ENCODE measurements around the gene CACNG7. TPM values are rescaled to one million over a fixed set of nuclear protein-coding genes. Genes with fewer than 3 reads are reported as not detected.

Gene CACNG7
- total RNA-seq, 4 donors from 2014 or later: not detected

GRCh38 chr19:53917356-53917755 is 8.3 kb downstream of the CACNG7 start:
- H3K4me1 ChIP-seq: no peaks in the 10 kb centered on the region
- no peak overlapping the region for H3K27ac ChIP-seq
- H3K9me3 ChIP-seq: no peaks in the 10 kb centered on the region
- no peaks in the 10 kb centered on the region for H3K27me3 ChIP-seq
- H3K36me3 ChIP-seq: no peaks in the 10 kb centered on the region
- DNase-seq: no peak
- TF ChIP-seq CTCF (IDR thresholded peaks at IDR 0.05): no peak
- TF ChIP-seq POLR2A (IDR thresholded peaks at IDR 0.05): no peak
- no peak overlapping the region for H3K4me3 ChIP-seq

GRCh38 chr19:53927739-53928138 is 18.7 kb downstream of the CACNG7 start:
- no peaks in the 10 kb centered on the region for H3K36me3 ChIP-seq
- no peak overlapping the region for H3K4me3 ChIP-seq
- no peaks in the 10 kb centered on the region for H3K9me3 ChIP-seq
- no peaks in the 10 kb centered on the region for H3K4me1 ChIP-seq
- no peaks in the 10 kb centered on the region for H3K27me3 ChIP-seq
- no peak for DNase-seq
- TF ChIP-seq CTCF (IDR thresholded peaks at IDR 0.05) (no peak), POLR2A (IDR thresholded peaks at IDR 0.05) (no peak)
- H3K27ac ChIP-seq: no peak overlapping the region

- no peak overlapping the region for H3K4me3 ChIP-seq
- H3K9me3 ChIP-seq: no peaks in the 10 kb centered on the region
- no peaks in the 10 kb centered on the region for H3K36me3 ChIP-seq
- DNase-seq: no peak
- TF ChIP-seq CTCF (IDR thresholded peaks at IDR 0.05) (no peak), POLR2A (IDR thresholded peaks at IDR 0.05) (no peak)
- H3K4me1 ChIP-seq: no peaks in the 10 kb centered on the region
- no peaks in the 10 kb centered on the region for H3K27me3 ChIP-seq
- no peak overlapping the region for H3K27ac ChIP-seq
Measured at GRCh38 chr19:53936029-53936428, 27.0 kb downstream of the CACNG7 start.

- Histone ChIP-seq H3K27ac (no peak overlapping the region), H3K4me1 (no peaks in the 10 kb centered on the region), H3K9me3 (peaks cover 0 to 7% (median 0%) of the 10 kb centered on the region in 4 donors), H3K27me3 (peaks cover 0 to 12% of the 10 kb centered on the region in 2 donors), H3K4me3 (no peak overlapping the region), H3K36me3 (no peaks in the 10 kb centered on the region)
- no peak for DNase-seq
- no peak for TF ChIP-seq CTCF (IDR thresholded peaks at IDR 0.05)
Measured at GRCh38 chr19:53942001-53942786, 33.1 kb downstream of the CACNG7 start.

GRCh38 chr19:53944416-53944815 is 35.3 kb downstream of the CACNG7 start:
- DNase-seq: no peak
- H3K27ac ChIP-seq: no peak overlapping the region
- peaks cover 0 to 7% (median 0%) of the 10 kb centered on the region in 4 donors for H3K9me3 ChIP-seq
- TF ChIP-seq POLR2A (IDR thresholded peaks at IDR 0.05) (no peak), CTCF (IDR thresholded peaks at IDR 0.05) (no peak)
- H3K36me3 ChIP-seq: no peaks in the 10 kb centered on the region
- no peaks in the 10 kb centered on the region for H3K4me1 ChIP-seq
- no peak overlapping the region for H3K4me3 ChIP-seq
- peaks cover 0 to 12% of the 10 kb centered on the region in 2 donors for H3K27me3 ChIP-seq
